ENCODE data around the gene PCDH12.

- TF ChIP-seq MAX (IDR thresholded peaks at IDR 0.05) (no peak), REST (IDR thresholded peaks at IDR 0.05; ENCODE audit: low read depth) (no peak), SRF (IDR thresholded peaks at IDR 0.05; ENCODE audit: low read depth) (no peak), EZH2 (IDR thresholded peaks at IDR 0.05) (no peak), SIN3A (IDR thresholded peaks at IDR 0.05; ENCODE audit: low read depth) (no peak), CTCF (IDR thresholded peaks at IDR 0.05 in 2 of 3, conservative IDR thresholded peaks at IDR 0.05 in 1 of 3; ENCODE audit: borderline replicate concordance in 1 of 3, insufficient read depth in 1 of 3, low read depth in 2 of 3, low read length in 2 of 3) (no peak), POLR2AphosphoS5 (IDR thresholded peaks at IDR 0.05; ENCODE audit: low read depth, low read length) (no peak), YY1 (IDR thresholded peaks at IDR 0.05; ENCODE audit: extremely low read depth, insufficient replicate concordance, low read depth, low read length) (no peak), FOSL1 (IDR thresholded peaks at IDR 0.05; ENCODE audit: low read depth) (no peak), ZFX (IDR thresholded peaks at IDR 0.05) (no peak), TCF7L2 (IDR thresholded peaks at IDR 0.05; ENCODE audit: borderline replicate concordance, extremely low read depth, insufficient read depth, insufficient read length) (no peak), POLR2A (IDR thresholded peaks at IDR 0.05; ENCODE audit: borderline replicate concordance, extremely low read depth, insufficient read depth, insufficient read length) (no peak), EZH2phosphoT487 (IDR thresholded peaks at IDR 0.05; ENCODE audit: borderline replicate concordance) (no peak)
Measured at GRCh38 chr5:141926434-141926833, 31.6 kb downstream of the PCDH12 start.

Data from HCT116 (cell line).